ENCODE data around the gene GALP. TPM values are rescaled to one million over a fixed set of nuclear protein-coding genes. Genes with fewer than 3 reads are reported as not detected.
"Not testable (repeated sequence)": the region's sequence is repeated elsewhere in the genome, so short reads cannot be mapped to it uniquely, and the experiment has no call there.

GALP gene
- not detected in 2 replicates for total RNA-seq (2021)
- percentile 7 among the genes with signal in this experiment for Bru-seq, nascent RNA
- not detected for BruChase-seq, experiment 1, labeled RNA remaining after a 2-hour chase
- BruChase-seq, experiment 2, labeled RNA remaining after a 6-hour chase, result not detected
- long read RNA-seq, result 0 reads

GRCh38 chr19:56175861-56176307, at the start of gene GALP:
Gene GALP, plus strand, starts transcription at chr19:56176008. Its CDS starts 1,101 bp downstream, at chr19:56177109.
- POLR2A ChIA-PET (ENCODE audit: unreplicated experiment), result not testable (repeated sequence)

DNA sequence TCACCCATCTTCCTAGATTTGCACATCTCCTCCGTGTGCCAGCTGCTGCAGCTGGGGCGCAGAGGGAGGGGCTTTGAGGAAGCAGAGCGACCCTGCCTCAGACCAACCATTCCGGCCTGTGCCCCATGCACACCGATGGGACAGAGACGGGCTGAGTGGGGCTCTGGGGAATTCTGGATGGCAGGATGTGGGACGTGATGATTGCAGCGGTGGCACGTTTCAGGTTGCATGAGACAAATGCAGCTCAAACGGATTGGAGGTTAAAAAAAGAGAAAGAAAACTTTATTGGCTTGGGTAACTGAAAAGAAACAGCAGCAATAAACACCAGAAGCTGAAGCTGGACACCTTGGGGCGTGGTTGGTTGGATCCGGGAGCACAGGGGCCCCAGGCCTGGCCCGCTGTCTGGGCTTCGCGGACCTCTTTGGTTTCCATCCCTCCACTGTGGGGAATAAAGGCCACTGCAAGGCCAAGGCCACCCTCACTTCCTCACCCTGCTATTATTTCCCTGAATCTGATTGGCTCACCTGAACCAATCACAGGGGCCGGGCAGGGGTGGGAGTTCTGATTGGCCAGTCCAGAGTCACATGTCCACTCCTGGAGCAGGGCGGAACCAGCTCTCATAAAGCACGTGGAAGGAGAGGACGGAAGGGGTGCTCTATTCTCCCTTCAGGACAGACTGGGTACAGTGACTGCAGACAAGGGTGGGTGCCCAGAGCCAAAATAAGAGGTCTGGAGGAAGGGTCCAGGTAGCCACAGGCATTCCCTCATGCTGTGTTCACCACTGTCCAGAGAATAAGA, 48.6 kb upstream of the GALP start:
- H3K4me2 ChIP-seq, result no peak overlapping the region
- POLR2A ChIA-PET (ENCODE audit: unreplicated experiment), result interaction anchor here (0.7 kb wide), 1 partner anchor 192 kb away, joined by 4 read pairs; no protein-coding TSS in a partner anchor
- DNase-seq, result peak in 1 of 2 experiments; percentile 28
- no peaks in the 10 kb centered on the region for H3K9me3 ChIP-seq (ENCODE audit: insufficient read depth, low read depth)
- CTCF ChIA-PET, result no interaction called here
- no peaks in the 10 kb centered on the region for H3K9me2 ChIP-seq (ENCODE audit: insufficient read depth)
- BruUV-seq (replicated peaks), result no TSS peak
- H3K27me3 ChIP-seq (ENCODE audit: insufficient read depth, low read depth), result no peaks in the 10 kb centered on the region
- peaks cover 2% of the 10 kb centered on the region; the same call in 1 of the 2 replicates for H3F3A ChIP-seq (ENCODE audit: insufficient read depth, low read depth)
- H3K36me3 ChIP-seq (ENCODE audit: low read depth), result no peaks in the 10 kb centered on the region
- no peaks in the 10 kb centered on the region for H4K20me1 ChIP-seq (ENCODE audit: insufficient read depth)
- H3K79me2 ChIP-seq (ENCODE audit: low read depth), result no peaks in the 10 kb centered on the region
- no peak overlapping the region for H3K4me3 ChIP-seq
- intact Hi-C loops (cut with micrococcal nuclease; ENCODE audit: unreplicated experiment), result no loop called here
- H3K4me1 ChIP-seq (replicated peaks; ENCODE audit: insufficient read depth), result no peaks in the 10 kb centered on the region
- H3K27ac ChIP-seq, result no peak overlapping the region
- no peak overlapping the region for H2AFZ ChIP-seq
- no peak for TF ChIP-seq EZH2 (IDR thresholded peaks at IDR 0.05; ENCODE audit: low read depth)
- TF ChIP-seq CTCF (conservative IDR thresholded peaks at IDR 0.05), result no peak

More at GRCh38 chr19:56175861-56176307, at the start of gene GALP:
- H3K79me2 ChIP-seq (ENCODE audit: low read depth); BruUV-seq (replicated peaks); H3K4me2 ChIP-seq; H2AFZ ChIP-seq; H3K27ac ChIP-seq; H3K4me1 ChIP-seq (replicated peaks; ENCODE audit: insufficient read depth); H3K9me2 ChIP-seq (ENCODE audit: insufficient read depth); DNase-seq; H3F3A ChIP-seq (ENCODE audit: insufficient read depth, low read depth); H3K9me3 ChIP-seq (ENCODE audit: insufficient read depth, low read depth); H3K36me3 ChIP-seq (ENCODE audit: low read depth); H3K4me3 ChIP-seq; intact Hi-C loops (cut with micrococcal nuclease; ENCODE audit: unreplicated experiment); H4K20me1 ChIP-seq (ENCODE audit: insufficient read depth): not testable (repeated sequence)
- CTCF ChIA-PET, result interaction anchor here (0.5 kb wide), 1 partner anchor 112 kb away, joined by 5 read pairs; no protein-coding TSS in a partner anchor
- H3K27me3 ChIP-seq (ENCODE audit: insufficient read depth, low read depth), result peaks cover 53% of the 10 kb centered on the region

GRCh38 chr19:56130006-56130405, 45.8 kb upstream of the GALP start:
- H3K27me3 ChIP-seq (ENCODE audit: insufficient read depth, low read depth), result no peaks in the 10 kb centered on the region
- no TSS peak for BruUV-seq (replicated peaks)

More at GRCh38 chr19:56130006-56130405, 45.8 kb upstream of the GALP start:
- Histone ChIP-seq H3K4me1 (replicated peaks; ENCODE audit: insufficient read depth) (peaks cover 5% of the 10 kb centered on the region; the same call in 1 of the 2 replicates), H3K9me2 (ENCODE audit: insufficient read depth) (no peaks in the 10 kb centered on the region), H2AFZ (no peak overlapping the region), H3K9me3 (ENCODE audit: insufficient read depth, low read depth) (no peaks in the 10 kb centered on the region), H3F3A (ENCODE audit: insufficient read depth, low read depth) (peaks cover 11% of the 10 kb centered on the region; the same call in 1 of the 2 replicates), H3K79me2 (ENCODE audit: low read depth) (no peaks in the 10 kb centered on the region), H3K27ac (no peak overlapping the region), H3K4me2 (no peak overlapping the region), H3K4me3 (no peak overlapping the region), H4K20me1 (ENCODE audit: insufficient read depth) (no peaks in the 10 kb centered on the region), H3K36me3 (ENCODE audit: low read depth) (no peaks in the 10 kb centered on the region)
- DNase-seq, result no peak
- ChIA-PET CTCF (no interaction called here), POLR2A (ENCODE audit: unreplicated experiment) (no interaction called here)
- intact Hi-C loops (cut with micrococcal nuclease; ENCODE audit: unreplicated experiment), result no loop called here
- TF ChIP-seq EZH2 (IDR thresholded peaks at IDR 0.05; ENCODE audit: low read depth) (no peak), CTCF (conservative IDR thresholded peaks at IDR 0.05) (no peak)

Data from PC-9 (cell line).